ENCODE measurements around the gene CD44.
A peak's percentile ranks its signal among the peaks of the same experiment; 100 is the strongest.

The CD44 gene

DNA sequence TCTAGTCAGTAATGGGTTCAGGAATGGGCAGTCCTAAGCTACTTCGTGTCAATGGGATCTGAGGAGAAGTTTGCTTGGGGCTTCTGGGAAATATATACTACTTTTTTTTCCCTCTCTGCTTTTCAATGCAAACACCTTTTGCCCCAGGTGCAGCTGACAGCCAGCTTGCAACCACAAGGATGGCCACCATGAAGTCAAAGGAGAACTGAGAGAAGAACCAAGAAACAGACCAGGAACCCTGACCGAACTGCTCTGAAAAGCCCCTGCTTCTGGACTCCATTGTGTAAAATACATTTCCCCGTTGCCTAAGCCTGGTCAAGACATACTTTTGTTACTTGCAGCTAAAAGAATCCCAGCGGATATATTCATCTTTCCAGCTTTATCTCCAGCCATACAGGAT, 20.1 kb upstream of the CD44 start:
- Mint-ChIP-seq H3K27me3 (ENCODE audit: low read depth) (peaks cover 49% of the 10 kb centered on the region), H3K4me3 (no peak overlapping the region), H3K36me3 (ENCODE audit: low read depth) (peaks cover 7% of the 10 kb centered on the region), H3K9me3 (peaks cover 6% of the 10 kb centered on the region), H3K27ac (no peak overlapping the region), H3K4me1 (ENCODE audit: low read depth) (peaks cover 28% of the 10 kb centered on the region)

DNA sequence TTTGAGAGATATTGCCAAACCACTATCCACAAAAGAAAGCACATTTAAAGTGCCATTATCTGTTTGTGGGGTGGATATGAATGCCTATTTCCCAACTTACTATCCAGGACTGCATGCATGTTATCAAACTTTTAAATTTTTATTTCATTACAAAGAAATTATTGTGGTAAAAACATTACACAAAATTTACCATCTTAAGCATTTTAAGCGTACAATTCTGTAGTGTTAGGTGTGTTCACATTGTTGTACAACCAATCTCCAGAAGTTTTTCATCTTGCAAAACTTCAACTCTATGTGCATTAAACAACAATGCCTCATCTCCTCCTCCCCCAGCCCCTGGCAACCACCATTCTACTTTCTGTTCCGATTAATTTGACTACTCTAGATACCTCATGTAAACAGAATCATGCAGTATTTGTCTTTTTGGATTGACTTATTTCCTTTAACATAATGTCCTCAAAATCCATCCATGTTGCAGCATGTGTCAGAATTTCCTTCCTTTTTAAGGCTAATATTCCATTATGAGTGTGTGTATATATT, 17.6 kb upstream of the CD44 start:
- Mint-ChIP-seq H3K9me3 (peaks cover 6% of the 10 kb centered on the region), H3K27ac (no peak overlapping the region), H3K27me3 (ENCODE audit: low read depth) (peaks cover 38% of the 10 kb centered on the region), H3K36me3 (ENCODE audit: low read depth) (peaks cover 9% of the 10 kb centered on the region), H3K4me1 (ENCODE audit: low read depth) (peaks cover 42% of the 10 kb centered on the region), H3K4me3 (no peak overlapping the region)

- Mint-ChIP-seq H3K9me3 (peaks cover 6% of the 10 kb centered on the region), H3K27ac (peak overlapping the region; percentile 43), H3K36me3 (ENCODE audit: low read depth) (peaks cover 9% of the 10 kb centered on the region), H3K4me3 (peak overlapping the region; percentile 1), H3K27me3 (ENCODE audit: low read depth) (peaks cover 38% of the 10 kb centered on the region), H3K4me1 (ENCODE audit: low read depth) (peaks cover 51% of the 10 kb centered on the region)
Measured at GRCh38 chr11:35122308-35122707, 16.7 kb upstream of the CD44 start.

- peak overlapping the region; percentile 60 for H3K27ac Mint-ChIP-seq
- H3K4me3 Mint-ChIP-seq: peak overlapping the region; percentile 60
- H3K27me3 Mint-ChIP-seq (ENCODE audit: low read depth): peaks cover 13% of the 10 kb centered on the region
- H3K4me1 Mint-ChIP-seq (ENCODE audit: low read depth): peaks cover 47% of the 10 kb centered on the region
- H3K36me3 Mint-ChIP-seq (ENCODE audit: low read depth): peaks cover 2% of the 10 kb centered on the region
- no peaks in the 10 kb centered on the region for H3K9me3 Mint-ChIP-seq
Measured at GRCh38 chr11:35126000-35126878, 12.7 kb upstream of the CD44 start.

DNA sequence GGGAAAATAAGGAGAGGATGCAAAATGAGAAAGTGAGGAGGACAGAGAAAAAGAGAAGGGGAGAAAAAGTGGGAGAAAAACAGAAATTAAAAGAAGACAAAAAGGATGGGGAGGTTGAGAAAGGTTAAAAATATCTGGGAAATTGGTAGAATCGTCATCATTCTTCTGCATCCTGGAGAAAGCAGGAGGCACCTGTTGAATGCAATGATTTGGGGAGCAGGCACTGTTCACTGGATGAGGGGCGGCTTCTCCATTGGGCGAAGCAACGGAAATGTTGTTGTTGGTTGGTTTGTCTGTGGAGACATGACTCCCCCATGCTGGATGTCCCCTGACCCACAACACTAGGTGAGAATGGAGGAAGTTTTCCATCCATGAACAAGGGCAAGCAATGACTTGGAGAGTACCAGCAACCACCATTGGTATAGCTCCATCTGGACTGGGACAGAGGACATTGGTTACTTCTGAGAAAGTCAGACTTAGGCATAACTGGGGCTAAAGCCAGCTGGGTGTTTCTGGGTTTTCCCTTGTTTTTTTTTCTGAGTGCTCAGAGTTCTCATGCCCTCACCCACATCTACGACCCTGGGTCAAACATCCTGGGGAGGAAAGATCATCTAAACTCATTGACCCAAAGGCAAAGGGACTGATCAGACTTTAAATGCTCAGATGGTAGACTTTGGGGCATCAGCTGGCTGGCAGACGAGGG, 11.9 kb upstream of the CD44 start:
- Mint-ChIP-seq H3K36me3 (ENCODE audit: low read depth) (peaks cover 3% of the 10 kb centered on the region), H3K4me1 (ENCODE audit: low read depth) (peaks cover 47% of the 10 kb centered on the region), H3K4me3 (peak overlapping the region; percentile 60), H3K27ac (peak overlapping the region; percentile 37), H3K27me3 (ENCODE audit: low read depth) (peaks cover 11% of the 10 kb centered on the region), H3K9me3 (no peaks in the 10 kb centered on the region)

- Mint-ChIP-seq H3K27ac (no peak overlapping the region), H3K27me3 (ENCODE audit: low read depth) (peaks cover 14% of the 10 kb centered on the region), H3K9me3 (no peaks in the 10 kb centered on the region), H3K36me3 (ENCODE audit: low read depth) (peaks cover 5% of the 10 kb centered on the region), H3K4me1 (ENCODE audit: low read depth) (peaks cover 43% of the 10 kb centered on the region), H3K4me3 (no peak overlapping the region)
Measured at GRCh38 chr11:35127619-35128018, 11.4 kb upstream of the CD44 start.

- H3K36me3 Mint-ChIP-seq (ENCODE audit: low read depth): peaks cover 4% of the 10 kb centered on the region
- H3K4me3 Mint-ChIP-seq: no peak overlapping the region
- no peaks in the 10 kb centered on the region for H3K9me3 Mint-ChIP-seq
- H3K4me1 Mint-ChIP-seq (ENCODE audit: low read depth): peaks cover 33% of the 10 kb centered on the region
- no peak overlapping the region for H3K27ac Mint-ChIP-seq
- H3K27me3 Mint-ChIP-seq (ENCODE audit: low read depth): peaks cover 21% of the 10 kb centered on the region
Measured at GRCh38 chr11:35131094-35131493, 7.9 kb upstream of the CD44 start.

DNA sequence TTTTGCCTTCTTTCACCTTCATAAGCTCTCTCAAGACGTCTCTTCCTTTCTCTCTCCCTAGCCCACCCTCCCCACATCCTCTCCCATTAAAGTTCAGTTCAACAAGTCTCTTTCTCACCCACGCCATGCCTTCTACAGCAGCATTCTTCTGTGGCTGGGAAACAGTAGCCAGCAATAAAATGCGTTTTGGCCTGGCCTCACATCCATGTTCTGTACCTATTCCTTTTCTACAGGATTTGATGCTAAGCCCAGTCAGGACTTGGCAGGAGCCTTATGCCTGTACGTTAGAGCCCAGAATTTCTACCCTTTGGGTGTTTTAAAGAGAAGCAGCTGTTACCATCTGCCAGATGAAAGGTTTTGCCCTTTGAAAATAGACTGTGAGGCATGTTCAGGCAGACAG, 7.1 kb upstream of the CD44 start:
- H3K27ac Mint-ChIP-seq: no peak overlapping the region
- no peaks in the 10 kb centered on the region for H3K9me3 Mint-ChIP-seq
- H3K4me1 Mint-ChIP-seq (ENCODE audit: low read depth): peaks cover 25% of the 10 kb centered on the region
- peaks cover 4% of the 10 kb centered on the region for H3K36me3 Mint-ChIP-seq (ENCODE audit: low read depth)
- peaks cover 21% of the 10 kb centered on the region for H3K27me3 Mint-ChIP-seq (ENCODE audit: low read depth)
- no peak overlapping the region for H3K4me3 Mint-ChIP-seq

DNA sequence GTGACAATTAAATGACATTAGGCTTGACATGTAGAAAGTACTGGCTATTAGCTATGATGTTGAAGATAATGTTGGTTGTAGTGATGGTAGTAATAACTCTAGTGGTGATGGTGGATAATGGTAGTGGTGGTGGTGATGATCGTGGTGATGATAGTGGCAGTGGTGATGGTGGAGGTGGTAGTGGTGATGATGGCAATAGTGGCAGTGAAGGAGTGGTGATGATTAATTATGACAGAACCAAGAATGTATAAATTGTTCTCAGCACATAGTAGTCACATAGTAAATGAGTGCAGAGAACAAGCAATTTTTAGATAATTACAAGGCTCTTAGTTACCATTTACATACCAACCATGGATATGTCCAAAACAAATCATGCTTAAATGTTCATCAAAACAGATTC, 5.3 kb upstream of the CD44 start:
- peaks cover 25% of the 10 kb centered on the region for H3K27me3 Mint-ChIP-seq (ENCODE audit: low read depth)
- H3K9me3 Mint-ChIP-seq: no peaks in the 10 kb centered on the region
- H3K4me3 Mint-ChIP-seq: no peak overlapping the region
- peaks cover 31% of the 10 kb centered on the region for H3K4me1 Mint-ChIP-seq (ENCODE audit: low read depth)
- H3K27ac Mint-ChIP-seq: no peak overlapping the region
- peaks cover 7% of the 10 kb centered on the region for H3K36me3 Mint-ChIP-seq (ENCODE audit: low read depth)

DNA sequence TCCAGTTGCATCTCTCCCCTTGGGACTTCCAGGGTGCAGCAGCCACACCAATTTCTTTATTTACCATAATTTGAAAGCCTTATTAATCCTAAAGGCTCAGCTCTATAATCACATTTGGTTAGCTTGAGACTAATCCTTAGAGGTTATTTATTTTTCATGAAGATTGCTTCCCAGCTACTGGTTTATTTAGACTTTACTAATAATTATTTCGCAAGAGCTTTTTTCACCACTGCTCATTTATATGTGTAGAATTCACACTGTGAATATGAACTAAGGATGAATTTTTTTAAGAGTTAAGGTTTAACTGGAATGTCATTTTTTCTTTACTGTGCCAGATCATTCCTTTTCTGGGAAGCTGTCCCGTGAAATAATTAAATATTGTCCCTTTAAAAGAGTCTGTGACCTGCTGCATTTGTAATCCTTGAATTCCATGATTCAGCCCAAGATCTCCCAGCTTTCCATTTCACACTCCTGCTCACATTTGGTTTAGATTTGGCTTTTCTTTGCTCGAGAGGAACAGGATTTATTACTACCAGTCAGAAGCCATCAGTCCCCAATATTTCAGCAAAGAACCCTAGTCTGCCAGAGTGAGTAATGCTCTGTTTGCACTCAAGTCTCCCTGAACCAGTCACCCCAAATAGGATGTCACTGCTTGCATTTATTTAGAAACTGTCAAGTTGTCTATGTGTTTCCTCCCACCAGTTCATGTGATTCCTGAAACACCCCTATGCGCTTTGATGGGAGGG, 4.4 kb upstream of the CD44 start:
- H3K9me3 Mint-ChIP-seq: no peaks in the 10 kb centered on the region
- H3K27ac Mint-ChIP-seq: no peak overlapping the region
- H3K4me3 Mint-ChIP-seq: no peak overlapping the region
- H3K36me3 Mint-ChIP-seq (ENCODE audit: low read depth): peaks cover 7% of the 10 kb centered on the region
- peaks cover 22% of the 10 kb centered on the region for H3K27me3 Mint-ChIP-seq (ENCODE audit: low read depth)
- peaks cover 30% of the 10 kb centered on the region for H3K4me1 Mint-ChIP-seq (ENCODE audit: low read depth)

GRCh38 chr11:35135222-35135621, 3.7 kb upstream of the CD44 start:
- Mint-ChIP-seq H3K4me3 (no peak overlapping the region), H3K36me3 (ENCODE audit: low read depth) (peaks cover 9% of the 10 kb centered on the region), H3K27me3 (ENCODE audit: low read depth) (peaks cover 22% of the 10 kb centered on the region), H3K27ac (no peak overlapping the region), H3K4me1 (ENCODE audit: low read depth) (peaks cover 30% of the 10 kb centered on the region), H3K9me3 (no peaks in the 10 kb centered on the region)

DNA sequence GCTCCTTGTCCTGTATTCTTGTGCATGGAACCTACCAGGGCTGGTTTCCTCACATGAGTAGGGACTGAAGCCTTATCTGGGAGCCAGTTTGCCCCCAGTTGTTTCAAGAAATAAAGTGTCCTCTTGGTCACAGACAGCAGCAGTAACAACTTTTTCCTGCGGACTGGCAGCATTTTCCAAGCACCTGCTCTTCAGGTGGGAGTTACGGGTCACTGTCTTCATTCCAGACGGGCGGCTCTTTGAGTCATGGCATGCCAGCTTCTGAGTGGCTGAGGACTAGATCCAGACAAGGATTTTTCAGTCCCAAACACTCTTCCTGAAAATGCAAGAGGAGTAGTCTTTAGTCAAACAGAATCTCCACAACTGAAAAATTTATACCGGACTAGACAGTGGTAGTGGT, 2.7 kb upstream of the CD44 start:
- H3K4me3 Mint-ChIP-seq: no peak overlapping the region
- H3K4me1 Mint-ChIP-seq (ENCODE audit: low read depth): peaks cover 35% of the 10 kb centered on the region
- peaks cover 22% of the 10 kb centered on the region for H3K27me3 Mint-ChIP-seq (ENCODE audit: low read depth)
- peaks cover 15% of the 10 kb centered on the region for H3K36me3 Mint-ChIP-seq (ENCODE audit: low read depth)
- no peaks in the 10 kb centered on the region for H3K9me3 Mint-ChIP-seq
- no peak overlapping the region for H3K27ac Mint-ChIP-seq

- peaks cover 17% of the 10 kb centered on the region for H3K36me3 Mint-ChIP-seq (ENCODE audit: low read depth)
- no peaks in the 10 kb centered on the region for H3K9me3 Mint-ChIP-seq
- H3K27ac Mint-ChIP-seq: peak overlapping the region; percentile 42
- H3K4me1 Mint-ChIP-seq (ENCODE audit: low read depth): peaks cover 41% of the 10 kb centered on the region
- peak overlapping the region; percentile 85 for H3K4me3 Mint-ChIP-seq
- H3K27me3 Mint-ChIP-seq (ENCODE audit: low read depth): peaks cover 17% of the 10 kb centered on the region
Measured at GRCh38 chr11:35138058-35138457, 913 bp upstream of the CD44 start.

DNA sequence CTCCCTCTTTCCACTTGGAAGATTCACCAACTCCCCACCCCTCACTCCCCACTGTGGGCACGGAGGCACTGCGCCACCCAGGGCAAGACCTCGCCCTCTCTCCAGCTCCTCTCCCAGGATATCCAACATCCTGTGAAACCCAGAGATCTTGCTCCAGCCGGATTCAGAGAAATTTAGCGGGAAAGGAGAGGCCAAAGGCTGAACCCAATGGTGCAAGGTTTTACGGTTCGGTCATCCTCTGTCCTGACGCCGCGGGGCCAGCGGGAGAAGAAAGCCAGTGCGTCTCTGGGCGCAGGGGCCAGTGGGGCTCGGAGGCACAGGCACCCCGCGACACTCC, 397 bp upstream of the CD44 start:
- H3K27me3 Mint-ChIP-seq (ENCODE audit: low read depth): peaks cover 14% of the 10 kb centered on the region
- no peaks in the 10 kb centered on the region for H3K9me3 Mint-ChIP-seq
- peaks cover 42% of the 10 kb centered on the region for H3K4me1 Mint-ChIP-seq (ENCODE audit: low read depth)
- peaks cover 18% of the 10 kb centered on the region for H3K36me3 Mint-ChIP-seq (ENCODE audit: low read depth)
- H3K27ac Mint-ChIP-seq: peak overlapping the region; percentile 94
- H3K4me3 Mint-ChIP-seq: peak overlapping the region; percentile 85
